ENCODE measurements around the gene DMD. TPM values are rescaled to one million over a fixed set of nuclear protein-coding genes. Genes with fewer than 3 reads are reported as not detected.

The DMD gene
- total RNA-seq, 1 donor from 2014 or later, result 30.6 TPM

GRCh38 chrX:31139961-31140360 is 2071.4 kb downstream of the DMD start:
- Histone ChIP-seq H3K9me3 (ENCODE audit: low read depth) (no peaks in the 10 kb centered on the region), H3K4me3 (no peak overlapping the region), H3K27ac (no peak overlapping the region), H4K20me1 (ENCODE audit: low read depth) (no peaks in the 10 kb centered on the region), H2AFZ (replicated peaks) (no peak overlapping the region), H3K9ac (no peak overlapping the region), H3K4me1 (no peaks in the 10 kb centered on the region), H3K79me2 (ENCODE audit: low read depth) (no peaks in the 10 kb centered on the region), H3K27me3 (no peaks in the 10 kb centered on the region), H3F3A (ENCODE audit: low read depth) (no peaks in the 10 kb centered on the region), H3K36me3 (no peaks in the 10 kb centered on the region), H3K4me2 (no peak overlapping the region)
- H3K4me1 Mint-ChIP-seq, result no peaks in the 10 kb centered on the region
- H3K27me3 Mint-ChIP-seq (ENCODE audit: insufficient read depth, low read depth), result no peaks in the 10 kb centered on the region
- peaks cover 43% of the 10 kb centered on the region for H3K36me3 Mint-ChIP-seq
- H3K27ac Mint-ChIP-seq, result no peak overlapping the region
- DNase-seq (ENCODE audit: low spot score), result no peak
- peaks cover 5% of the 10 kb centered on the region for H3K9me3 Mint-ChIP-seq
- TF ChIP-seq EZH2 (IDR thresholded peaks at IDR 0.05) (no peak), EZH2phosphoT487 (IDR thresholded peaks at IDR 0.05) (no peak)
- TF ChIP-seq, protein P1, sequence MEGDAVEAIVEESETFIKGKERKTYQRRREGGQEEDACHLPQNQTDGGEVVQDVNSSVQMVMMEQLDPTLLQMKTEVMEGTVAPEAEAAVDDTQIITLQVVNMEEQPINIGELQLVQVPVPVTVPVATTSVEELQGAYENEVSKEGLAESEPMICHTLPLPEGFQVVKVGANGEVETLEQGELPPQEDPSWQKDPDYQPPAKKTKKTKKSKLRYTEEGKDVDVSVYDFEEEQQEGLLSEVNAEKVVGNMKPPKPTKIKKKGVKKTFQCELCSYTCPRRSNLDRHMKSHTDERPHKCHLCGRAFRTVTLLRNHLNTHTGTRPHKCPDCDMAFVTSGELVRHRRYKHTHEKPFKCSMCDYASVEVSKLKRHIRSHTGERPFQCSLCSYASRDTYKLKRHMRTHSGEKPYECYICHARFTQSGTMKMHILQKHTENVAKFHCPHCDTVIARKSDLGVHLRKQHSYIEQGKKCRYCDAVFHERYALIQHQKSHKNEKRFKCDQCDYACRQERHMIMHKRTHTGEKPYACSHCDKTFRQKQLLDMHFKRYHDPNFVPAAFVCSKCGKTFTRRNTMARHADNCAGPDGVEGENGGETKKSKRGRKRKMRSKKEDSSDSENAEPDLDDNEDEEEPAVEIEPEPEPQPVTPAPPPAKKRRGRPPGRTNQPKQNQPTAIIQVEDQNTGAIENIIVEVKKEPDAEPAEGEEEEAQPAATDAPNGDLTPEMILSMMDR (IDR thresholded peaks at IDR 0.05), result no peak
- H3K4me3 Mint-ChIP-seq, result no peak overlapping the region

- H3K4me2 ChIP-seq, result no peak overlapping the region
- no peaks in the 10 kb centered on the region for H3K79me2 ChIP-seq (ENCODE audit: low read depth)
- no peak for DNase-seq (ENCODE audit: low spot score)
- TF ChIP-seq EZH2phosphoT487 (IDR thresholded peaks at IDR 0.05), result no peak
- TF ChIP-seq, protein P1 (IDR thresholded peaks at IDR 0.05), result no peak
- no peak for TF ChIP-seq EZH2 (IDR thresholded peaks at IDR 0.05)
- H3F3A ChIP-seq (ENCODE audit: low read depth), result no peaks in the 10 kb centered on the region
- no peak overlapping the region for H3K27ac ChIP-seq
- no peaks in the 10 kb centered on the region for H3K4me1 ChIP-seq
- Mint-ChIP-seq H3K4me3 (no peak overlapping the region), H3K36me3 (peaks cover 37% of the 10 kb centered on the region), H3K27ac (no peak overlapping the region), H3K27me3 (ENCODE audit: insufficient read depth, low read depth) (no peaks in the 10 kb centered on the region), H3K4me1 (no peaks in the 10 kb centered on the region), H3K9me3 (peaks cover 5% of the 10 kb centered on the region)
- no peak overlapping the region for H3K4me3 ChIP-seq
- no peak overlapping the region for H3K9ac ChIP-seq
- H3K27me3 ChIP-seq, result no peaks in the 10 kb centered on the region
- no peaks in the 10 kb centered on the region for H4K20me1 ChIP-seq (ENCODE audit: low read depth)
- H3K36me3 ChIP-seq, result no peaks in the 10 kb centered on the region
- H3K9me3 ChIP-seq (ENCODE audit: low read depth), result no peaks in the 10 kb centered on the region
- no peak overlapping the region for H2AFZ ChIP-seq (replicated peaks)
Observed at GRCh38 chrX:31138124-31138523, 2073.2 kb downstream of the DMD start.

DNA sequence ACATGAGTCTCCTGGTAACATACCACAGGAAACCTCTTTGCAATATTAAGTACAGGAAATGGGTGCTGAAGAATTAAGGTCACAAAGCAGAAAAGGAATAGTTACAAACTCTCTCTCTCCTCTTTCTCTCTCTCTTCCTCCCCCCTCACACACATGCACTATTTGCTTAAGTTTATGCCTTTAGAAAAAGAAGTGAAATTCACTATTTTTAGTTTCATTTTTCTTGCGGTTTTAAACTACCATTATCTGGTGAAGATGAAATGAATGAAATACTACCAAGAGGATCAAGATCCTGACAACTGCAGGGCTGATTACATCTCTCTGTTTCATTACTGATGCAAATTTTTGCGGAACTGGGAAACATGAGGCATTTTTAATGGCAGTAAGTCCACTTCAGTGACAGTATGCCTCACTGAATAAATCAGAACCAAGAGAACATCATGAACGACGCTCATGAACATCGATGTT is 2075.2 kb downstream of the DMD start:
- H3K4me2 ChIP-seq, result no peak overlapping the region
- H3K4me1 ChIP-seq, result no peaks in the 10 kb centered on the region
- no peaks in the 10 kb centered on the region for H3K36me3 ChIP-seq
- H3K79me2 ChIP-seq (ENCODE audit: low read depth), result no peaks in the 10 kb centered on the region
- Mint-ChIP-seq H3K27me3 (ENCODE audit: insufficient read depth, low read depth) (no peaks in the 10 kb centered on the region), H3K27ac (no peak overlapping the region), H3K4me3 (no peak overlapping the region), H3K4me1 (no peaks in the 10 kb centered on the region), H3K9me3 (peaks cover 5% of the 10 kb centered on the region), H3K36me3 (peaks cover 34% of the 10 kb centered on the region)
- H3K9ac ChIP-seq, result no peak overlapping the region
- H3K27ac ChIP-seq, result no peak overlapping the region
- no peaks in the 10 kb centered on the region for H4K20me1 ChIP-seq (ENCODE audit: low read depth)
- TF ChIP-seq EZH2phosphoT487 (IDR thresholded peaks at IDR 0.05), result no peak
- TF ChIP-seq, protein P1 (IDR thresholded peaks at IDR 0.05), result no peak
- no peak for TF ChIP-seq EZH2 (IDR thresholded peaks at IDR 0.05)
- no peaks in the 10 kb centered on the region for H3F3A ChIP-seq (ENCODE audit: low read depth)
- H3K4me3 ChIP-seq, result no peak overlapping the region
- H3K27me3 ChIP-seq, result no peaks in the 10 kb centered on the region
- DNase-seq (ENCODE audit: low spot score), result no peak
- H2AFZ ChIP-seq (replicated peaks), result no peak overlapping the region
- no peaks in the 10 kb centered on the region for H3K9me3 ChIP-seq (ENCODE audit: low read depth)

Data from neural progenitor cell (in vitro differentiated cells).